DND-41 (cell line): Measurements from ENCODE around the gene SLC2A8.

Source experiments
- ATAC-seq: fragments of 200-7000 bp; cut with Tn5 transposase; 3 replicates; pipeline ENCODE4 v1.9.1; 2021; ENCODE audit warnings: low read depth; ENCODE audit not compliant: insufficient read depth
- DNase-seq: peaks from one replicate; pipeline ENCODE4 v3.0.0-alpha.2; 2020
- H2AFZ ChIP-seq: 2 replicates; pipeline ENCODE4 v1.6.0; 2012; ENCODE audit warnings: low read depth, low read length
- H3K27ac ChIP-seq: 2 replicates; pipeline ENCODE4 v1.5.1; 2012; ENCODE audit warnings: low read length, inconsistent platforms
- H3K27me3 ChIP-seq: fragments of 200-600 bp; sonication (generic); 2 replicates; pipeline ENCODE4 v1.6.0; 2012; ENCODE audit warnings: low read length, mild to moderate bottlenecking, inconsistent platforms; ENCODE audit not compliant: insufficient read depth, poor library complexity
- H3K36me3 ChIP-seq: 2 replicates; pipeline ENCODE4 v1.5.1; 2012; ENCODE audit warnings: low read length, inconsistent platforms; ENCODE audit not compliant: insufficient read depth
- H3K4me1 ChIP-seq: 2 replicates; pipeline ENCODE4 v1.5.1; 2012; ENCODE audit warnings: mild to moderate bottlenecking, low read length; ENCODE audit not compliant: insufficient read depth
- H3K4me2 ChIP-seq: 2 replicates; pipeline ENCODE4 v1.6.0; 2012; ENCODE audit warnings: mild to moderate bottlenecking, moderate library complexity, low read length, inconsistent platforms; ENCODE audit not compliant: insufficient read depth
- H3K4me3 ChIP-seq, 2 experiments: fragments of 200-600 bp in 1 of 2; shearing (Covaris generic) in 1 of 2; 2 replicates each; pipeline ENCODE4 v1.5.1; 2012 to 2016; ENCODE audit warnings: inconsistent platforms in 2 of 2, low read length in 2 of 2, mild to moderate bottlenecking in 2 of 2, low read depth in 1 of 2, moderate library complexity in 1 of 2
- H3K79me2 ChIP-seq: 2 replicates; pipeline ENCODE4 v1.6.0; 2012; ENCODE audit warnings: low read length, inconsistent platforms; ENCODE audit not compliant: insufficient read depth
- H3K9ac ChIP-seq: 2 replicates; pipeline ENCODE4 v1.6.0; 2012; ENCODE audit warnings: low read depth, mild to moderate bottlenecking, inconsistent platforms, low read length, moderate library complexity
- H3K9me3 ChIP-seq: 2 replicates; pipeline ENCODE4 v1.5.1; 2012; ENCODE audit warnings: low read length, moderate library complexity, mild to moderate bottlenecking, inconsistent platforms; ENCODE audit not compliant: insufficient read depth, severe bottlenecking
- H4K20me1 ChIP-seq: 2 replicates; pipeline ENCODE4 v1.6.0; 2012; ENCODE audit warnings: low read length; ENCODE audit not compliant: insufficient read depth
- EZH2 ChIP-seq: IDR thresholded peaks from 3 replicates; pipeline ENCODE4 v1.6.1; 2012; ENCODE audit warnings: borderline replicate concordance, low read depth, mild to moderate bottlenecking, moderate library complexity, low read length, inconsistent platforms; ENCODE audit not compliant: severe bottlenecking
- TF ChIP-seq, protein P1 (sequence below): IDR thresholded peaks from 2 replicates; pipeline ENCODE4 v1.5.1; 2012; ENCODE audit warnings: borderline replicate concordance, low read length, moderate library complexity, mild to moderate bottlenecking; ENCODE audit not compliant: poor library complexity, severe bottlenecking; ENCODE audit errors: extremely low read depth

SLC2A8 gene

DNA sequence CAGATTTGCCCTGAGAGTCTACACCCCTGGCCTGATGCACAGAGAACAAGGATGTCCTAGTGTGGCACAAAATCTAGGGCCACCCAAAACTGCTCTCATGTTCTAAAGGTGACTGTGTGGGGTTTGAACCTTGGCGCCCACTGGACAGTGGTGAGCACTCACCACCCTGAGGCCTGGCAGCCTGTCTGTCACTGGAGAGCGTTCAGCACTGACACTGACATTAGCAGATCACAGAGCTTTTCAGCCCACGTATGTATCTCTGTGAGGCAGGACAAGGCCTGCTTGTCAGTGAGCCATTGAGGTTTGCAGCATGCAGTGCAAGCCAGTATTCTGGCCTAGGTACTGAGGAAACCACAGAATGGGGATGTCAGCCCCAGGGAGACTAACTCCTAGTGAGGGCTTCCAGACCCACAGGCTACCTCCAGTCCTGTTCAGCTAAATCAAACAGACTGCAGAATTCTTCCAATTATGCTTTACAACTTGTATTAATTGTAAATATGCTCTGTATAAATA, 38.9 kb upstream of the SLC2A8 start:
- no peaks in the 10 kb centered on the region for H3K9me3 ChIP-seq
- no peaks in the 10 kb centered on the region for H3K36me3 ChIP-seq
- H3K4me3 ChIP-seq, result no peak overlapping the region
- no peak overlapping the region for H3K4me2 ChIP-seq
- ATAC-seq (no peak), DNase-seq (no peak)
- H3K27ac ChIP-seq, result no peak overlapping the region
- no peak overlapping the region for H2AFZ ChIP-seq
- no peaks in the 10 kb centered on the region for H3K79me2 ChIP-seq
- H3K9ac ChIP-seq, result no peak overlapping the region
- H3K4me1 ChIP-seq, result no peaks in the 10 kb centered on the region
- TF ChIP-seq, protein P1, sequence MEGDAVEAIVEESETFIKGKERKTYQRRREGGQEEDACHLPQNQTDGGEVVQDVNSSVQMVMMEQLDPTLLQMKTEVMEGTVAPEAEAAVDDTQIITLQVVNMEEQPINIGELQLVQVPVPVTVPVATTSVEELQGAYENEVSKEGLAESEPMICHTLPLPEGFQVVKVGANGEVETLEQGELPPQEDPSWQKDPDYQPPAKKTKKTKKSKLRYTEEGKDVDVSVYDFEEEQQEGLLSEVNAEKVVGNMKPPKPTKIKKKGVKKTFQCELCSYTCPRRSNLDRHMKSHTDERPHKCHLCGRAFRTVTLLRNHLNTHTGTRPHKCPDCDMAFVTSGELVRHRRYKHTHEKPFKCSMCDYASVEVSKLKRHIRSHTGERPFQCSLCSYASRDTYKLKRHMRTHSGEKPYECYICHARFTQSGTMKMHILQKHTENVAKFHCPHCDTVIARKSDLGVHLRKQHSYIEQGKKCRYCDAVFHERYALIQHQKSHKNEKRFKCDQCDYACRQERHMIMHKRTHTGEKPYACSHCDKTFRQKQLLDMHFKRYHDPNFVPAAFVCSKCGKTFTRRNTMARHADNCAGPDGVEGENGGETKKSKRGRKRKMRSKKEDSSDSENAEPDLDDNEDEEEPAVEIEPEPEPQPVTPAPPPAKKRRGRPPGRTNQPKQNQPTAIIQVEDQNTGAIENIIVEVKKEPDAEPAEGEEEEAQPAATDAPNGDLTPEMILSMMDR, result no peak
- no peak for TF ChIP-seq EZH2
- peaks cover 65% of the 10 kb centered on the region for H3K27me3 ChIP-seq
- peaks cover 22% of the 10 kb centered on the region for H4K20me1 ChIP-seq

DNA sequence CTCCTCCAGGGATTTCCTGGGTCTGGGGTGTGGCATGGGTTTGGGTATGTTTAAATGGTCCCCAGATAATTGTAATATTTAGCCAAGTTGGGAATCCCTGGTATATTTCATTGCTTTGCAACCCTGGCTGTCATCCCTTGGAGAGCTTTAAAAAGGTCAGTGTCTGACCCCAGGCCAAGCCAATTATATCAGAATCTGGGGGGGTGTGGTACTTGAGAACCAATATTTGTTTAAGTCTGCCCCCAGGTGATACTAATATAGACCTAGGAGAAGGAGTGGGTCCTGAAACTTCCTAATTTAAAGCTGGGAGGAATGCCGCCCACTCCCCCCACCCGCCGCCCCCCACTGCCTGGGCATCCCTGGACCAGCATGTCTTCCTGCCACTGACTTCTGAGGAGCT, 38.2 kb upstream of the SLC2A8 start:
- no peak for DNase-seq
- H3K79me2 ChIP-seq, result no peaks in the 10 kb centered on the region
- peaks cover 68% of the 10 kb centered on the region for H3K27me3 ChIP-seq
- H3K9ac ChIP-seq, result no peak overlapping the region
- peaks cover 26% of the 10 kb centered on the region for H4K20me1 ChIP-seq
- no peak for ATAC-seq
- TF ChIP-seq EZH2, result no peak
- TF ChIP-seq, protein P1, result no peak
- no peak overlapping the region for H3K4me2 ChIP-seq
- H3K4me1 ChIP-seq, result no peaks in the 10 kb centered on the region
- no peak overlapping the region for H3K4me3 ChIP-seq
- no peaks in the 10 kb centered on the region for H3K9me3 ChIP-seq
- H2AFZ ChIP-seq, result no peak overlapping the region
- no peaks in the 10 kb centered on the region for H3K36me3 ChIP-seq
- no peak overlapping the region for H3K27ac ChIP-seq

DNA sequence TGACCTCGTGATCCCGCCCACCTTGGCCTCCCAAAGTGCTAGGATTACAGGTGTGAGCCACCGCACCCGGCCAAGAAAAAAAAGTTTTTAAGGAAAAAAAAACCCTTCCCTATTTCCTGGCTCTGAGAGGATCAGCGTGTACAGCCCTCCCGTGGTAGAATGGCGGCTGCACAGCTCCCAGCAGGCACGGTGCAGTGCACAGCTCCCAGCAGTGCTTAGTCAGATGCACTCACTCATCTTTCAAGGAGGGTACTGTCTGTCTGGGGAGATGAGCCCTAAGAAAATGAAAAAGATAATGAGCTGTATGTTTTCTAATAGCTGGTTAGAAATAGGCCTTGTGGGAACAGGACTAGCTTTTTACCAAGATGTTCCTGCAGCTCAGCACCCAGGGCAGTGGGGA, 36.7 kb upstream of the SLC2A8 start:
- H3K27ac ChIP-seq, result no peak overlapping the region
- H3K36me3 ChIP-seq, result no peaks in the 10 kb centered on the region

More for the DNA sequence above, 36.7 kb upstream of the SLC2A8 start:
- H3K79me2 ChIP-seq, result no peaks in the 10 kb centered on the region
- H2AFZ ChIP-seq, result no peak overlapping the region
- H3K4me1 ChIP-seq, result no peaks in the 10 kb centered on the region
- no peak overlapping the region for H3K9ac ChIP-seq
- no peak for TF ChIP-seq EZH2
- TF ChIP-seq, protein P1, result no peak
- DNase-seq, result no peak
- H3K4me2 ChIP-seq, result no peak overlapping the region
- H3K9me3 ChIP-seq, result no peaks in the 10 kb centered on the region
- no peak for ATAC-seq
- peaks cover 69% of the 10 kb centered on the region for H3K27me3 ChIP-seq
- H3K4me3 ChIP-seq, result no peak overlapping the region
- H4K20me1 ChIP-seq, result peaks cover 35% of the 10 kb centered on the region
